HL-60 (cell line): ENCODE measurements around the gene CREBBP.

Source experiments
- CTCF ChIP-seq: IDR thresholded peaks from one replicate; pipeline ENCODE4 v1.5.1; 2011; ENCODE audit warnings: low read length, control low read depth, inconsistent platforms; ENCODE audit not compliant: insufficient read depth
- POLR2AphosphoS5 ChIP-seq: IDR thresholded peaks from 2 replicates; pipeline ENCODE4 v1.6.1; 2012; ENCODE audit warnings: low read depth

- TF ChIP-seq CTCF, result no peak
- no peak for TF ChIP-seq POLR2AphosphoS5
Measured at GRCh38 chr16:3810818-3811217, 69.7 kb downstream of the CREBBP start.
